HepG2 (cell line): Measurements from ENCODE around the gene FKBP10. TPM values are rescaled to one million over a fixed set of nuclear protein-coding genes. Genes with fewer than 3 reads are reported as not detected.

Experiments
- AGO2 ChIP-seq: fragments of 200-400 bp; formaldehyde crosslinking; optimal IDR thresholded peaks from 2 replicates; pipeline ENCODE3; 2017; ENCODE audit warnings: mild to moderate bottlenecking, low read depth, low read length, moderate library complexity
- ARNT ChIP-seq: fragments of 450-650 bp; IDR thresholded peaks from 2 replicates; pipeline ENCODE4 v1.6.1; 2017
- HDAC2 ChIP-seq: sonication (generic); formaldehyde crosslinking; IDR thresholded peaks from 2 replicates; pipeline ENCODE4 v1.4.0; 2020; ENCODE audit warnings: missing genetic modification reagents
- IKZF4 ChIP-seq: sonication (generic); formaldehyde crosslinking; IDR thresholded peaks from 2 replicates; pipeline ENCODE4 v1.5.1; 2020; ENCODE audit warnings: borderline replicate concordance, mild to moderate bottlenecking, low read depth, missing genetic modification reagents; ENCODE audit errors: not compliant biosample characterization
- KDM5A ChIP-seq: fragments of 200-600 bp; sonication (generic); IDR thresholded peaks from 2 replicates; pipeline ENCODE4 v1.7.0; 2018; ENCODE audit warnings: antibody characterized with exemption, mild to moderate bottlenecking, low read length, borderline replicate concordance
- KLF6 ChIP-seq: IDR thresholded peaks from 2 replicates; pipeline ENCODE4 v1.8.0; 2016; ENCODE audit warnings: missing biosample characterization, missing genetic modification reagents
- MAFG ChIP-seq: sonication (generic); formaldehyde crosslinking; IDR thresholded peaks from 2 replicates; pipeline ENCODE4 v1.5.1; 2020; ENCODE audit warnings: mild to moderate bottlenecking, missing genetic modification reagents
- PCBP2 ChIP-seq: fragments of 200-400 bp; formaldehyde crosslinking; optimal IDR thresholded peaks from 2 replicates; pipeline ENCODE3; 2018; ENCODE audit warnings: low read length, low read depth; ENCODE audit not compliant: poor library complexity, severe bottlenecking
- POLR2A ChIP-seq, 2 experiments: IDR thresholded peaks; 2 replicates each; pipeline ENCODE4 v1.6.1; 2011; ENCODE audit warnings: low read depth in 2 of 2, low read length in 2 of 2, mild to moderate bottlenecking in 1 of 2, moderate library complexity in 1 of 2; ENCODE audit not compliant: insufficient read depth in 1 of 2
- RXRB ChIP-seq: IDR thresholded peaks from 2 replicates; pipeline ENCODE4 v1.6.1; 2016; ENCODE audit warnings: borderline replicate concordance, missing genetic modification reagents, missing compliant biosample characterization
- TFDP2 ChIP-seq: sonication (generic); formaldehyde crosslinking; IDR thresholded peaks from 2 replicates; pipeline ENCODE4 v1.4.0; 2020; ENCODE audit warnings: missing genetic modification reagents
- ZBTB26 ChIP-seq: IDR thresholded peaks from 2 replicates; pipeline ENCODE4 v1.6.1; 2016; ENCODE audit warnings: missing compliant biosample characterization, missing genetic modification reagents, borderline replicate concordance
- ZFYVE20 ChIP-seq: sonication (generic); formaldehyde crosslinking; IDR thresholded peaks from 2 replicates; pipeline ENCODE4 v1.8.0; 2023; ENCODE audit warnings: low read depth, mild to moderate bottlenecking, moderate library complexity, missing genetic modification reagents, borderline replicate concordance
- ZNF251 ChIP-seq: sonication (generic); formaldehyde crosslinking; IDR thresholded peaks from 2 replicates; pipeline ENCODE4 v1.9.0; 2021; ENCODE audit warnings: mild to moderate bottlenecking, missing genetic modification reagents
- ZNF547 ChIP-seq: sonication (generic); formaldehyde crosslinking; IDR thresholded peaks from 2 replicates; pipeline ENCODE4 v1.5.1; 2020; ENCODE audit warnings: mild to moderate bottlenecking, missing genetic modification reagents
- ZXDC ChIP-seq: sonication (generic); formaldehyde crosslinking; IDR thresholded peaks from 2 replicates; pipeline ENCODE4 v1.5.0; 2020; ENCODE audit warnings: mild to moderate bottlenecking, missing genetic modification reagents
- polyA plus RNA-seq, 8 experiments: library from polyadenylated mRNA; depleted of rRNA in 3 of 8; stranded (reverse) in 7 of 8; unstranded in 1 of 8; fragments of >200 nt; fragmentation: Illumina TruSeq in 4 of 8; extraction: Trizol in 4 of 8; gene quantifications; 2 replicates each; pipeline versions ENCODE4 v1.2.1 to v1.2.3, GENCODE V29; 2011 to 2016; ENCODE audit warnings: low read depth in 4 of 8, missing spikeins in 1 of 8, mixed read lengths in 1 of 8; ENCODE audit not compliant: insufficient read depth in 1 of 8
- total RNA-seq, 5 experiments: library from RNA; depleted of rRNA; stranded (reverse); fragments of >200 nt; fragmentation: Illumina TruSeq; extraction: Trizol; gene quantifications; 2 replicates each; pipeline ENCODE4 v1.2.3, GENCODE V29; 2016; ENCODE audit warnings: low read depth in 1 of 5
- TF ChIP-seq, protein P1 (sequence below): IDR thresholded peaks from 2 replicates; pipeline ENCODE4 v1.6.1; 2012; ENCODE audit warnings: inconsistent platforms
- TF ChIP-seq, protein P2 (sequence below): conservative IDR thresholded peaks from 2 replicates; pipeline ENCODE4 v1.6.1; 2018; ENCODE audit warnings: missing genetic modification reagents
- TF ChIP-seq, protein P3 (sequence below): sonication (generic); formaldehyde crosslinking; IDR thresholded peaks from 2 replicates; pipeline ENCODE4 v1.4.0; 2020; ENCODE audit warnings: low read depth, mild to moderate bottlenecking, missing genetic modification reagents

FKBP10 gene
- total and polyA plus RNA-seq, 2 of the 13 experiments (the other 11 are each of a cell fraction or from before 2014, with no cell fraction given) = 149 to 573 TPM

DNA sequence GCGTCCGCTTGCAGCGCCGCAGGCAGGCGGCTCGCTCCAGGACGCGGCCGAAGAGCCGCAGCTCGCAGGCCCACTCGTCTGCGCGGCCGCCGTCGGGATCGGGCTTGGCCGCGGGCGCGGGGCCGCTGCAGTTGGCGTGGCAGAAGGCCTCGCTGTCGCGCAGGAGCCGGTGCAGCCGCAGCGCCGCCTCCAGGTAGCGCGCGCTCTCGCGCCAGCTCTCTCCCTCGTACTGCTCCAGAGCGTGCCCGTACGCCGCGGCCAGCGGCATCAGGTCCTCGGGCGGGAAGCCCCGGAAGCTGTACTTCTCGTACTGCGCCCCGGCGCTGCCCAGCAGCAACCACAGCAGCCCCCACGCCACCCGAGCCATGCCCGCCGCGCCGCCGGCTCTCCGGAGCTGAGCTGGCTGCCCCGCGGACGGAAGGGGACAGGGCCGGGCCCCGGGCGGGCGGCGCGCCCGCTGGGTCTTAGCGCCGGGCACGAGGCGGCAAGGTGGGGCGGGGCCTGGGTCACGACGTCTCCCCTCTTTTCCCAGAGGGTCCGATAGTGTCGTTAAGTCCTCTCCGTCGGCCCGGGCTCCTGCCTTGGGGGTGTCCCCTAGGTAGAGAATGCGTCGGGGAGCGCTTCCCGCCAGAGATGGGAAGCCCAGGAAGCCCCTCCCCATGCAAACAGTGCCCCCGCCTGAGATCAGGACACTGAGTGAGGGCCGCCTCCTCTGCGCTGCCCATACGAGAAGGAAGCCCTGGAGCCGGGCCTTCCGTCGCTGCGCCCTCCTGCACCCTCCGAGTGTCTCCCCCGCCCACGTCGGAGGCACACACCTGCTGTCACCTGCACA lies 1.0 kb upstream of the FKBP10 start, which contains the start of gene P3H4 (continued):
- TF ChIP-seq ZBTB26 (CRISPR knock-in tag) (0 out of 2 replicates have a peak, but pooled peaks have one; percentile 6), MAFG (CRISPR knock-in tag) (no peak; the same call in 1 of the 2 replicates), KLF6 (CRISPR knock-in tag) (peak; percentile 61; the same call in 1 of the 2 replicates), ZXDC (peak; percentile 91), TFDP2 (peak; percentile 77), IKZF4 (CRISPR knock-in tag) (peak; percentile 80), PCBP2 (no peak), ZNF251 (CRISPR knock-in tag) (no peak; the same call in 1 of the 2 replicates), POLR2A (IDR thresholded peaks at IDR 0.05; ENCODE audit: insufficient read depth in 1 of 2, low read depth in 2 of 2, low read length in 2 of 2) (peak; percentile 43 to 48; a peak in 2 of 4 replicates), ZNF547 (CRISPR knock-in tag) (peak; percentile 96; the same call in 1 of the 2 replicates), AGO2 (peak; percentile 40), ARNT (no peak), HDAC2 (CRISPR knock-in tag) (peak; percentile 38), ZFYVE20 (CRISPR knock-in tag) (peak; percentile 87), KDM5A (peak; percentile 26), RXRB (CRISPR knock-in tag) (no peak; the same call in 1 of the 2 replicates)
- TF ChIP-seq, protein P1, sequence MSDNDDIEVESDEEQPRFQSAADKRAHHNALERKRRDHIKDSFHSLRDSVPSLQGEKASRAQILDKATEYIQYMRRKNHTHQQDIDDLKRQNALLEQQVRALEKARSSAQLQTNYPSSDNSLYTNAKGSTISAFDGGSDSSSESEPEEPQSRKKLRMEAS = peak; percentile 93
- TF ChIP-seq, protein P2, sequence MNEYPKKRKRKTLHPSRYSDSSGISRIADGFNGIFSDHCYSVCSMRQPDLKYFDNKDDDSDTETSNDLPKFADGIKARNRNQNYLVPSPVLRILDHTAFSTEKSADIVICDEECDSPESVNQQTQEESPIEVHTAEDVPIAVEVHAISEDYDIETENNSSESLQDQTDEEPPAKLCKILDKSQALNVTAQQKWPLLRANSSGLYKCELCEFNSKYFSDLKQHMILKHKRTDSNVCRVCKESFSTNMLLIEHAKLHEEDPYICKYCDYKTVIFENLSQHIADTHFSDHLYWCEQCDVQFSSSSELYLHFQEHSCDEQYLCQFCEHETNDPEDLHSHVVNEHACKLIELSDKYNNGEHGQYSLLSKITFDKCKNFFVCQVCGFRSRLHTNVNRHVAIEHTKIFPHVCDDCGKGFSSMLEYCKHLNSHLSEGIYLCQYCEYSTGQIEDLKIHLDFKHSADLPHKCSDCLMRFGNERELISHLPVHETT (CRISPR knock-in tag) = 0 out of 2 replicates have a peak, but pooled peaks have one; percentile 38
- TF ChIP-seq, protein P3, sequence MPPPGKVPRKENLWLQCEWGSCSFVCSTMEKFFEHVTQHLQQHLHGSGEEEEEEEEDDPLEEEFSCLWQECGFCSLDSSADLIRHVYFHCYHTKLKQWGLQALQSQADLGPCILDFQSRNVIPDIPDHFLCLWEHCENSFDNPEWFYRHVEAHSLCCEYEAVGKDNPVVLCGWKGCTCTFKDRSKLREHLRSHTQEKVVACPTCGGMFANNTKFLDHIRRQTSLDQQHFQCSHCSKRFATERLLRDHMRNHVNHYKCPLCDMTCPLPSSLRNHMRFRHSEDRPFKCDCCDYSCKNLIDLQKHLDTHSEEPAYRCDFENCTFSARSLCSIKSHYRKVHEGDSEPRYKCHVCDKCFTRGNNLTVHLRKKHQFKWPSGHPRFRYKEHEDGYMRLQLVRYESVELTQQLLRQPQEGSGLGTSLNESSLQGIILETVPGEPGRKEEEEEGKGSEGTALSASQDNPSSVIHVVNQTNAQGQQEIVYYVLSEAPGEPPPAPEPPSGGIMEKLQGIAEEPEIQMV (CRISPR knock-in tag) = peak; percentile 74; the same call in 1 of the 2 replicates
